HepG2 (cell line): ENCODE data around the gene CIBAR2. TPM values are rescaled to one million over a fixed set of nuclear protein-coding genes. Genes with fewer than 3 reads are reported as not detected.

Experiments used
- DNMT1 ChIP-seq: sonication (generic); formaldehyde crosslinking; IDR thresholded peaks from 2 replicates; pipeline ENCODE4 v1.5.1; 2020; ENCODE audit warnings: mild to moderate bottlenecking, missing genetic modification reagents
- EEA1 ChIP-seq: sonication (generic); formaldehyde crosslinking; IDR thresholded peaks from 2 replicates; pipeline ENCODE4 v1.5.1; 2020; ENCODE audit warnings: mild to moderate bottlenecking, missing genetic modification reagents, borderline replicate concordance
- FIP1L1 ChIP-seq: fragments of 200-400 bp; formaldehyde crosslinking; IDR thresholded peaks from 2 replicates; pipeline ENCODE4 v1.6.1; 2018; ENCODE audit warnings: low read depth, mild to moderate bottlenecking, low read length, moderate library complexity, borderline replicate concordance; ENCODE audit not compliant: insufficient read depth
- FOXJ3 ChIP-seq: sonication (generic); formaldehyde crosslinking; IDR thresholded peaks from 2 replicates; pipeline ENCODE4 v1.4.0; 2020; ENCODE audit warnings: missing genetic modification reagents, mild to moderate bottlenecking, borderline replicate concordance
- FOXO1 ChIP-seq: sonication (generic); formaldehyde crosslinking; IDR thresholded peaks from 2 replicates; pipeline ENCODE4 v1.4.0; 2020; ENCODE audit warnings: missing genetic modification reagents
- GABPA ChIP-seq, 2 experiments: IDR thresholded peaks; 2 replicates each; pipeline ENCODE4 v1.6.1; 2011 to 2016; ENCODE audit warnings: low read depth in 2 of 2, low read length in 1 of 2, missing biosample characterization in 1 of 2, missing genetic modification characterization in 1 of 2
- MAZ ChIP-seq, 2 experiments: sonication (generic) in 1 of 2; formaldehyde crosslinking in 1 of 2; IDR thresholded peaks; 2 replicates each; pipeline versions ENCODE4 v1.5.0 to v1.6.1; 2012 to 2020; ENCODE audit warnings: low read depth in 2 of 2, mild to moderate bottlenecking in 2 of 2, borderline replicate concordance in 1 of 2, improper control_type of control experiment in 1 of 2, low read length in 1 of 2, missing genetic modification reagents in 1 of 2, moderate library complexity in 1 of 2
- MTF1 ChIP-seq: sonication (generic); formaldehyde crosslinking; IDR thresholded peaks from 2 replicates; pipeline ENCODE4 v1.5.0; 2020; ENCODE audit warnings: missing genetic modification reagents
- SAP130 ChIP-seq: IDR thresholded peaks from 2 replicates; pipeline ENCODE4 v1.6.1; 2016; ENCODE audit warnings: low read depth
- SIX1 ChIP-seq: sonication (generic); formaldehyde crosslinking; IDR thresholded peaks from 2 replicates; pipeline ENCODE4 v1.4.0; 2020; ENCODE audit warnings: missing genetic modification reagents, borderline replicate concordance
- SMC3 ChIP-seq: IDR thresholded peaks from 2 replicates; pipeline ENCODE4 v1.6.1; 2011; ENCODE audit warnings: low read length, improper control_type of control experiment
- TBL1XR1 ChIP-seq: fragments of 150-350 bp; IDR thresholded peaks from 2 replicates; pipeline ENCODE4 v1.6.1; 2014; ENCODE audit warnings: borderline replicate concordance, low read length; ENCODE audit not compliant: partially characterized antibody
- TCF7L2 ChIP-seq: IDR thresholded peaks from 2 replicates; pipeline ENCODE4 v1.6.1; 2011; ENCODE audit warnings: mild to moderate bottlenecking, low read depth, low read length, moderate library complexity
- ZBTB3 ChIP-seq: sonication (generic); formaldehyde crosslinking; IDR thresholded peaks from 2 replicates; pipeline ENCODE4 v1.4.0; 2020; ENCODE audit warnings: low read depth, mild to moderate bottlenecking, moderate library complexity, missing genetic modification reagents, borderline replicate concordance
- ZNF337 ChIP-seq: sonication (generic); formaldehyde crosslinking; IDR thresholded peaks from 2 replicates; pipeline ENCODE4 v1.5.1; 2020; ENCODE audit warnings: missing genetic modification reagents, low read depth, mild to moderate bottlenecking, borderline replicate concordance
- ZNF720 ChIP-seq: sonication (generic); formaldehyde crosslinking; IDR thresholded peaks from 2 replicates; pipeline ENCODE4 v1.4.0; 2020; ENCODE audit warnings: missing genetic modification reagents
- ZNF776 ChIP-seq: sonication (generic); formaldehyde crosslinking; IDR thresholded peaks from 2 replicates; pipeline ENCODE4 v1.4.0; 2020; ENCODE audit warnings: mild to moderate bottlenecking, missing genetic modification reagents
- polyA plus RNA-seq, 8 experiments: library from polyadenylated mRNA; depleted of rRNA in 3 of 8; stranded (reverse) in 7 of 8; unstranded in 1 of 8; fragments of >200 nt; fragmentation: Illumina TruSeq in 4 of 8; extraction: Trizol in 4 of 8; gene quantifications; 2 replicates each; pipeline versions ENCODE4 v1.2.1 to v1.2.3, GENCODE V29; 2011 to 2016; ENCODE audit warnings: low read depth in 4 of 8, missing spikeins in 1 of 8, mixed read lengths in 1 of 8; ENCODE audit not compliant: insufficient read depth in 1 of 8
- total RNA-seq, 5 experiments: library from RNA; depleted of rRNA; stranded (reverse); fragments of >200 nt; fragmentation: Illumina TruSeq; extraction: Trizol; gene quantifications; 2 replicates each; pipeline ENCODE4 v1.2.3, GENCODE V29; 2016; ENCODE audit warnings: low read depth in 1 of 5
- TF ChIP-seq, protein P1 (sequence below): sonication (generic); formaldehyde crosslinking; IDR thresholded peaks from 2 replicates; pipeline ENCODE4 v1.8.1; 2023; ENCODE audit warnings: missing genetic modification reagents, inconsistent platforms, borderline replicate concordance
- TF ChIP-seq, protein P2 (sequence below): sonication (generic); formaldehyde crosslinking; IDR thresholded peaks from 2 replicates; pipeline ENCODE4 v1.9.0; 2021; ENCODE audit warnings: missing genetic modification reagents, mild to moderate bottlenecking, borderline replicate concordance
- TF ChIP-seq, protein P3 (sequence below): sonication (generic); formaldehyde crosslinking; IDR thresholded peaks from 2 replicates; pipeline ENCODE4 v1.8.1; 2022; ENCODE audit warnings: mild to moderate bottlenecking, missing genetic modification reagents
- TF ChIP-seq, protein P4 (sequence below): fragments of 450-650 bp; IDR thresholded peaks from 2 replicates; pipeline ENCODE4 v1.6.1; 2017; ENCODE audit warnings: mild to moderate bottlenecking

Gene CIBAR2
- total and polyA plus RNA-seq, 2 of the 13 experiments (the other 11 are each of a cell fraction or from before 2014, with no cell fraction given), result not detected

DNA sequence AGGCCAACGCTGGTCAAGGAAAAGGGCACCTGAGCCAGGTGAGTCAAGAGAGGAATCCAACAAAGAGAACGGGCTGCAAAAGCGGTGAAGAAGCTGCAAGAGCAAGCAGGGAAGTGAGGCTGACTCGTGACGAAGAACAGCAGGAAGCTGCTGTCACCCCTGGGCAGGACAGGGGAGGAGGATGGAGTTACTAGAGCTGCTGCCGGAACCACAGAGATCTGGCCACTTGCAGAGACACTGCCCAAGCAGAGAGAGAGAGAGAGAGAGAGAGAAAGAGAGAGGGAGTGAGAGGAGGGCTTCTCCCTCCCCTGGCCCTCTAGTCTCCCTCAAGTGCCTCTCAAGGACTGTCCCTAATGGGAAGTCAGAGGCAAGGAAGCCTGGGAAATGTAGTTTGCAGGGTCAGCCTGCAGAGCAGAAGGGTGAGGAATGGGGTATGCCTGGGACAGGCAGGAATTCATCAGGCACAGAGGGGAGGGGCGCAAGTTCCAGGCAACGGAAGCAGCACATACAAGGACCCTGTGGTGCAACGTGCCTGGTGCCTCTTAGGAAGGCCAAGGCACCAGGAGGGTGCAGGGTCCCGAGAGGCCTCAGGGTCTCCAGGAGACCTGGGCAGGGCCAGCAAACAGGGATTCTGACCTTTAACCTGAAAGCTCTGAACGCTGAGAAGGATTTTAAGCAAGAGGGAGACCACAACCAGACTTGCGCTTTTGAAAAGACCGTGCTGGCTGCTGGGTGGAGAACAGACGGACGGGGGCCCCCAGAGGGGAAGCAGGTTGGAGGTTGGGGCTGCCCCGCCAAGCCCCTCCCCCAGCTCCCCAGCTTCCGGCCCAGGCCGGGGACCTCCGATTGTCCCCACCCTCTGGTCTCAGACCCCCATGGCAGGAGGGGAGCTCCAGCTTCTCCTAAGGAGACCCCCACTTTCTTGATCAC, 45.8 kb upstream of the CIBAR2 start (continued):
- no peak for TF ChIP-seq FIP1L1
- TF ChIP-seq SAP130 (CRISPR knock-in tag), result peak; percentile 62
- no peak for TF ChIP-seq TCF7L2
- peak; percentile 40; the same call in 1 of the 2 replicates for TF ChIP-seq MAZ (IDR thresholded peaks at IDR 0.05; ENCODE audit: borderline replicate concordance, low read depth, low read length)
- TF ChIP-seq MAZ (CRISPR knock-in tag; IDR thresholded peaks at IDR 0.05; ENCODE audit: low read depth), result no peak; the same call in 1 of the 2 replicates
- TF ChIP-seq EEA1 (CRISPR knock-in tag), result peak; percentile 69; the same call in 1 of the 2 replicates
- TF ChIP-seq ZBTB3 (CRISPR knock-in tag), result 0 out of 2 replicates have a peak, but pooled peaks have one; percentile 6
- no peak for TF ChIP-seq ZNF337
- no peak for TF ChIP-seq MTF1 (CRISPR knock-in tag)
- TF ChIP-seq DNMT1, result no peak; the same call in 1 of the 2 replicates
- no peak for TF ChIP-seq SMC3
- TF ChIP-seq, protein P1, sequence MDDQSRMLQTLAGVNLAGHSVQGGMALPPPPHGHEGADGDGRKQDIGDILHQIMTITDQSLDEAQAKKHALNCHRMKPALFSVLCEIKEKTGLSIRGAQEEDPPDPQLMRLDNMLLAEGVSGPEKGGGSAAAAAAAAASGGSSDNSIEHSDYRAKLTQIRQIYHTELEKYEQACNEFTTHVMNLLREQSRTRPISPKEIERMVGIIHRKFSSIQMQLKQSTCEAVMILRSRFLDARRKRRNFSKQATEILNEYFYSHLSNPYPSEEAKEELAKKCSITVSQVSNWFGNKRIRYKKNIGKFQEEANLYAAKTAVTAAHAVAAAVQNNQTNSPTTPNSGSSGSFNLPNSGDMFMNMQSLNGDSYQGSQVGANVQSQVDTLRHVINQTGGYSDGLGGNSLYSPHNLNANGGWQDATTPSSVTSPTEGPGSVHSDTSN (CRISPR knock-in tag), result no peak
- TF ChIP-seq FOXJ3, result no peak
- TF ChIP-seq SIX1, result no peak
- peak; percentile 64 for TF ChIP-seq GABPA (IDR thresholded peaks at IDR 0.05; ENCODE audit: low read depth, low read length)
- TF ChIP-seq GABPA (CRISPR knock-in tag; IDR thresholded peaks at IDR 0.05; ENCODE audit: low read depth), result peak; percentile 92
- TF ChIP-seq FOXO1 (CRISPR knock-in tag), result no peak
- peak; percentile 58; the same call in 1 of the 2 replicates for TF ChIP-seq ZNF776
- no peak for TF ChIP-seq ZNF720 (CRISPR knock-in tag)
- TF ChIP-seq TBL1XR1, result no peak
- TF ChIP-seq, protein P2, sequence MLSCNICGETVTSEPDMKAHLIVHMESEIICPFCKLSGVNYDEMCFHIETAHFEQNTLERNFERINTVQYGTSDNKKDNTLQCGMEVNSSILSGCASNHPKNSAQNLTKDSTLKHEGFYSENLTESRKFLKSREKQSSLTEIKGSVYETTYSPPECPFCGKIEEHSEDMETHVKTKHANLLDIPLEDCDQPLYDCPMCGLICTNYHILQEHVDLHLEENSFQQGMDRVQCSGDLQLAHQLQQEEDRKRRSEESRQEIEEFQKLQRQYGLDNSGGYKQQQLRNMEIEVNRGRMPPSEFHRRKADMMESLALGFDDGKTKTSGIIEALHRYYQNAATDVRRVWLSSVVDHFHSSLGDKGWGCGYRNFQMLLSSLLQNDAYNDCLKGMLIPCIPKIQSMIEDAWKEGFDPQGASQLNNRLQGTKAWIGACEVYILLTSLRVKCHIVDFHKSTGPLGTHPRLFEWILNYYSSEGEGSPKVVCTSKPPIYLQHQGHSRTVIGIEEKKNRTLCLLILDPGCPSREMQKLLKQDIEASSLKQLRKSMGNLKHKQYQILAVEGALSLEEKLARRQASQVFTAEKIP (CRISPR knock-in tag), result no peak
- TF ChIP-seq, protein P3, sequence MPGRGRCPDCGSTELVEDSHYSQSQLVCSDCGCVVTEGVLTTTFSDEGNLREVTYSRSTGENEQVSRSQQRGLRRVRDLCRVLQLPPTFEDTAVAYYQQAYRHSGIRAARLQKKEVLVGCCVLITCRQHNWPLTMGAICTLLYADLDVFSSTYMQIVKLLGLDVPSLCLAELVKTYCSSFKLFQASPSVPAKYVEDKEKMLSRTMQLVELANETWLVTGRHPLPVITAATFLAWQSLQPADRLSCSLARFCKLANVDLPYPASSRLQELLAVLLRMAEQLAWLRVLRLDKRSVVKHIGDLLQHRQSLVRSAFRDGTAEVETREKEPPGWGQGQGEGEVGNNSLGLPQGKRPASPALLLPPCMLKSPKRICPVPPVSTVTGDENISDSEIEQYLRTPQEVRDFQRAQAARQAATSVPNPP, result no peak
- TF ChIP-seq, protein P4, sequence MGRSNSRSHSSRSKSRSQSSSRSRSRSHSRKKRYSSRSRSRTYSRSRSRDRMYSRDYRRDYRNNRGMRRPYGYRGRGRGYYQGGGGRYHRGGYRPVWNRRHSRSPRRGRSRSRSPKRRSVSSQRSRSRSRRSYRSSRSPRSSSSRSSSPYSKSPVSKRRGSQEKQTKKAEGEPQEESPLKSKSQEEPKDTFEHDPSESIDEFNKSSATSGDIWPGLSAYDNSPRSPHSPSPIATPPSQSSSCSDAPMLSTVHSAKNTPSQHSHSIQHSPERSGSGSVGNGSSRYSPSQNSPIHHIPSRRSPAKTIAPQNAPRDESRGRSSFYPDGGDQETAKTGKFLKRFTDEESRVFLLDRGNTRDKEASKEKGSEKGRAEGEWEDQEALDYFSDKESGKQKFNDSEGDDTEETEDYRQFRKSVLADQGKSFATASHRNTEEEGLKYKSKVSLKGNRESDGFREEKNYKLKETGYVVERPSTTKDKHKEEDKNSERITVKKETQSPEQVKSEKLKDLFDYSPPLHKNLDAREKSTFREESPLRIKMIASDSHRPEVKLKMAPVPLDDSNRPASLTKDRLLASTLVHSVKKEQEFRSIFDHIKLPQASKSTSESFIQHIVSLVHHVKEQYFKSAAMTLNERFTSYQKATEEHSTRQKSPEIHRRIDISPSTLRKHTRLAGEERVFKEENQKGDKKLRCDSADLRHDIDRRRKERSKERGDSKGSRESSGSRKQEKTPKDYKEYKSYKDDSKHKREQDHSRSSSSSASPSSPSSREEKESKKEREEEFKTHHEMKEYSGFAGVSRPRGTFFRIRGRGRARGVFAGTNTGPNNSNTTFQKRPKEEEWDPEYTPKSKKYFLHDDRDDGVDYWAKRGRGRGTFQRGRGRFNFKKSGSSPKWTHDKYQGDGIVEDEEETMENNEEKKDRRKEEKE, result no peak
